GM19099 (cell line): ENCODE results near the gene TPD52L2.

Source experiments
- POLR2A ChIP-seq: IDR thresholded peaks from 3 replicates; pipeline ENCODE4 v1.6.1; 2011; ENCODE audit warnings: low read depth; ENCODE audit not compliant: insufficient read length; ENCODE audit errors: extremely low read depth

TPD52L2 gene

GRCh38 chr20:63881451-63882226, 16.6 kb downstream of the TPD52L2 start:
- no peak for TF ChIP-seq POLR2A

DNA sequence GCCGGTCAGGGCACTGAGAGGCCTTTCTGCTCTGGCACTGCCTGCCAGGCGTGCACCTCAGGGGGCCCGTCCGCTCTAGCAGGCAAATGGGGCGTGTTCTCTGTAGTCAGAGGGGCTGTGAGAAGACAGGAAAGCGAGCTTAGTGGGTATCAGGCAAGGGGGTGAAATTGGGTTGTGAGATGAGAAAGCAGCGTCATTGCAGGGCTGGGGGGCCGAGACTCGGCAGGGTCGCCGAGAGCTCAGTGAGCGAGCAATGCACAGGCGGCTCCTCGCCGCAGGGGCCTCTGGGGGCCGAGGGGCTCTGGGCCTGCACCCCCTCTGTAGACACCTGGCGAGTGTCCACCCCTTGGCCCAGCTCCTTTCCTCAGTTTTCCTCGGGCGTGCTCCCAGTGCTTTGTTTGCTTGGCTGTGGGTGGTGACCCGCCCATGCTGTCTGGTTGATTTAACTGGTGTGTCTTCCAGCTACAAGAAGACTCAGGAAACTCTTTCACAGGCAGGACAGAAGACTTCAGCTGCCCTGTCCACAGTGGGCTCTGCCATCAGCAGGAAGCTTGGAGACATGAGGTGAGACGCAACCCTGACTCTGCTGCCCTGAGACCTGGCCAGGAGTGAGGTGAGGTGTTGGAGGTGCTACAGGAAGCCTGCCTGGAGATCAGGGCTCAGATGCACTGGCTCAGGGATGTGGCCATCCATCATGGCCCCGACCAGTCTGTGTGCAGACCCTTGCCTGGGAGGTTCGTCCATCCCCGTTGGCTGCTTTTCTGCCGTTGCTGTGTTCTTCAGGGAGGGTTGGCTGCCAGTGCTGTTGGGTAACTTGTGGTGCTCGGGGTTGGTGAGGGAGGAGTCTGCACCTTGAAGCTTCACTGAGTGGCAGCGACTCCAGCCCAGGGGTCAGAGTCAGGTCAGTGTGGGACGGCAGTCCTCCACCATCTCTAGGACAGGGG, 17.5 kb downstream of the TPD52L2 start:
- no peak for TF ChIP-seq POLR2A

GRCh38 chr20:63883201-63883593, 18.1 kb downstream of the TPD52L2 start:
- no peak for TF ChIP-seq POLR2A

GRCh38 chr20:63884506-63885263, 19.6 kb downstream of the TPD52L2 start:
- TF ChIP-seq POLR2A = no peak

- no peak for TF ChIP-seq POLR2A
These were observed 20.4 kb downstream of the TPD52L2 start for GRCh38 chr20:63885264-63886053.

- no peak for TF ChIP-seq POLR2A
These were observed 21.0 kb downstream of the TPD52L2 start for GRCh38 chr20:63886054-63886419.

DNA sequence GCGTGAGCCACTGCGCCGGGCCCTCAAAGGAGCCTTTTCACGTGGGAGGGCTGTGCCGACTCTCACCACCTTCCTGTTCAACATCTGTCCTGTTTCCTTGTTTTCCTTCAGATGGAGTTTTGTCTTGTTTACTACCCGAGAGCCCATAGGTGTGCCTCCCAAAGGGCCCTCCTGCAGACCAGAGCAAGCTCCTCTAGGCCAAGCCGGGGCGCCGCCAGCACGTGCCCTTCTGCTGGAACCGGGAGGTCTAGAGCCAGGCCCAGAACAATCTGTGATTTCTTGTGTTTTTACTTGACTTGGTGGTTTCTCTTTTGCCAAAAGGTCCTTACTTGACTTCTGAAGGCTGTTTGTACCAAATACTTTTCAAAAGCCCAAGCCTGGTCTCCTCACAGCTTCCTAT, 21.9 kb downstream of the TPD52L2 start:
- TF ChIP-seq POLR2A = no peak

DNA sequence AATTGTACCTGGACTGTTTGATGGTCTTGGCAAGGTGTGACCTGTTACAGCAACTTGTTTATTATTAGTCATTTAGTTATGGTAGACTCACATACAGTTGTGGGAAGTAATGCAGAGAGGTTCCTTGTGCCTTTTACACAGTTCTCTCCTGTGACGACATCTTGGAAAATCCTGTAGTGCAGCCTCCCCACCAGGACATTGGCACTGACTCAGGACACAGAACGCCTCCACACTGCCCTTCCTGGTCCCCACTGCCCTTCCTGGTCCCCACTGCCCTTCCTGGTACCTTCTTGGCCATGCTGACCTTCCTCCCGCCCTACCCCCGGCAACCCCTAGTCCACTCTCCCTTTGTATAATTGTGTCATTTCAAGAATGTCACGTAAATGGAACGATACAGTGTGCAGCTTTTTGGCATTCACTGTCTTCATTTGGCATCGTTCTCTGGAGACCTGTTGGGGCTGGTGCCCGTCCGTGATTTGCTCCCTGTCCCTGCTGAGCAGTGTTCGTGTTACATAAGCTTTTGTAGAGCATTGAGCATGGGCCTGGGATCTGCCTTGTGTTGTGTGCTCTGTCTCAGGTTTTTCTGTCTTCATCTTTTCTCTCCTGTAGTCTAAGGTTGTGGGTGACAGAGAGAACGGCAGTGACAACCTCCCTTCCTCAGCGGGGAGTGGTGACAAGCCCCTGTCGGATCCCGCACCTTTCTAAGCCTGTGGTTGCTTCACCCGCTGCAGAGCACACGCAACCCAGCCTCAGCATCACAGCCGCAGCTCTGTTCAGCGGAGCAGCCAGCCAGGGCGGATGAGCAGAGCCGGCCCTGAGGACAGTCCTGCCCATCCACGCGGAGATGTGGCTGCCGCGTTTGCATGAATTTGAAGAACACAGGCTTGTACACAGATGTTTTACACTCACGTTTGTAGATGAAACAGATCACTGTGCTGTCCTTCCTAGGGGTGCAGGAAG, 24.5 kb downstream of the TPD52L2 start:
- TF ChIP-seq POLR2A = no peak

GRCh38 chr20:63890201-63890576, 25.1 kb downstream of the TPD52L2 start:
- TF ChIP-seq POLR2A = no peak

- TF ChIP-seq POLR2A = no peak
These were observed 25.5 kb downstream of the TPD52L2 start for GRCh38 chr20:63890616-63891015.

DNA sequence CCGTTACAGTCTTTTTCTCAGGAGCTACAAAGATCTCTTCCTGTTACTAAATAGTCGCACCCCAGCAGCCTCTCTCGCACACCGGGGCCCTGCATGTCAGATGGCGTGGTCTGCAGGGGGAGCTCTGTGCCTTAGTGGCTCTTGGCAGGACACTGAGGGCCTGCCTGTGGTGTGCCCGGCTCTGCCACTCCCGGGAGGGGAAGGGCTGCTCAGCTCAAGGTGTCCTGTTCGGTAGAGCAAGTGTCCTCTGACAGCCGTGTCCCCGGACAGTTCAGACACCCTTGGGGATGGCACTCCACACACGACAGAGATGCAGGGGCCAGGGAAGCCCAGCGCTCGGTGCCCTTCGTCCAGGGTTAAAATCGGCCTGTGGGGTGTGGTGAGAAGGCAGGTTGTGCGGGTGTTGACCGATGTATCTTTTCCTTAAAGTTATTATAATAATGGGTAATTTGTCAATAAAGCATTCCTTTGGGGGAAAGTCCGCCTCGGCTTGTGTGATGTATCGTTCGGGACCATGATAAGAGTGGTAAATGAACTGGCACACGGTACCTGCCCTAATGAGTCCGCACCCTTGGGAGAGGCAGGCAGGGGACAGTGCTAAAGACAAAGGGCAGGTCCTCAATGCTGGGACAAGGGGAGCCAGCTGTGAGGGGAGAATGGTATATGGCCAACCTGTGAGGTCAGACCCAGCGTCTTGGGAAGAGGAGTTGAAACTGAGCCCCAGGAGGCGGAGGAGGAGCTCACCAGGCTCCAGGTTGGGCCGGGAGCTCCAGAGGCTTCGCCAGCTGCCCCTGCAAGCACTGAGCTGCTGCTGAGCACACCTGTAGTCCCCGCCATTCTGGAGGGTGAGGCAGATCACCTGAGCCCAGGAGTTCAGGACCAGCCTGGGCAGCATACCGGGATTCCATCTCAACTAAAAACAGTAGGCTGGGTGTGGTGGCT, 26.3 kb downstream of the TPD52L2 start:
- no peak for TF ChIP-seq POLR2A

- no peak for TF ChIP-seq POLR2A
These were observed 27.3 kb downstream of the TPD52L2 start for GRCh38 chr20:63892402-63892801.

GRCh38 chr20:63893999-63894357, 28.9 kb downstream of the TPD52L2 start:
- TF ChIP-seq POLR2A = no peak
